SKM-1 (cell line): Measurements from ENCODE around the gene RGS11.
"Not testable (repeated sequence)": the region's sequence is repeated elsewhere in the genome, so short reads cannot be mapped to it uniquely, and the experiment has no call there.

ENCODE experiments used
- DNase-seq: peaks from one replicate; lab custom pipeline; 2025; ENCODE audit not compliant: unreplicated experiment; lab: John Stamatoyannopoulos, UW

Gene RGS11

GRCh38 chr16:280991-281659, 5.4 kb upstream of the RGS11 start:
- DNase-seq = no peak

DNA sequence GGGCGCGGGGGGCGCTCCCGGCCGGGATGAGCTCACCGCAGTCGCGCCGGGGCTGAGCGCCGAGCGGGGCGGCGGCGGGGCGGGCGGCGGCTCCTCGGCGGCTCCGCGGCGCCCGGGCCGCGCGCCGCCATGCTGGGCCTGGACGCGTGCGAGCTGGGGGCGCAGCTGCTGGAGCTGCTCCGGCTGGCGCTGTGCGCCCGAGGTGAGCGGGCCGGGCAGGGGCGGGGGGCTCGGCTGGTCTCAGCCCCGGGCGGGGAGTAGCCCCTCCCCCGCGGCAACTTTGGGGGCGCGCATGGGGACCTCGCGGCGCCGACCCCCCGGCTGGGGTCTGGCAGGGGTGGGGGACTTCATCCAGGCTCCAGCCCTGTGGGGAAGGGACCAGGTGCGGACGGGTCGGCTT, 4.8 kb upstream of the RGS11 start, which contains the start of gene ARHGDIG:
ARHGDIG (plus strand) TSS at position 40 of the 400 bp plus-strand sequence; CDS start at position 130, 90 bp downstream.
- no peak for DNase-seq

GRCh38 chr16:280005-280460, 4.3 kb upstream of the RGS11 start:
- DNase-seq = no peak

DNA sequence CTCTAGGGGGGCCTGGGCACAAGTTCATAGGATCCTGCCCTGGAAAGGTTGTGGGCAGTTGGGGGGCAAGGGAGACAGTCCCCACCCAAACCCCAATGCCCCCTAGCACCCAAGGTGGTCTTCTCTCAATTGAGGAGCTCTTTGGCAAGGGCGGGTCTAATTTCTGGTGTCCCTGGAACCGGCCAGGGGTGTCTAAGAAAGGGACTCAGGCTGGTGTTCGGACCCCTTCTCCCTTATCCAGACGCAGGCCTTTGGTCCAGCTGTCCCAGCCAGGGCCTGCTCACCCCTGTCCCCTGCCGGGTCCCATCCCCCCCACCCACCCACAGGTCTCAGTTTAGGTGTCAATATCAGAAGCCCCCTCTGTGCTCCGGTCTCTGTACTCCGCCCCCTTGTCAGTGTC, 3.8 kb upstream of the RGS11 start:
- no peak for DNase-seq

- no peak for DNase-seq
Observed at GRCh38 chr16:278863-279366, 3.2 kb upstream of the RGS11 start.

GRCh38 chr16:276426-277077, 808 bp upstream of the RGS11 start:
- DNase-seq = no peak

DNA sequence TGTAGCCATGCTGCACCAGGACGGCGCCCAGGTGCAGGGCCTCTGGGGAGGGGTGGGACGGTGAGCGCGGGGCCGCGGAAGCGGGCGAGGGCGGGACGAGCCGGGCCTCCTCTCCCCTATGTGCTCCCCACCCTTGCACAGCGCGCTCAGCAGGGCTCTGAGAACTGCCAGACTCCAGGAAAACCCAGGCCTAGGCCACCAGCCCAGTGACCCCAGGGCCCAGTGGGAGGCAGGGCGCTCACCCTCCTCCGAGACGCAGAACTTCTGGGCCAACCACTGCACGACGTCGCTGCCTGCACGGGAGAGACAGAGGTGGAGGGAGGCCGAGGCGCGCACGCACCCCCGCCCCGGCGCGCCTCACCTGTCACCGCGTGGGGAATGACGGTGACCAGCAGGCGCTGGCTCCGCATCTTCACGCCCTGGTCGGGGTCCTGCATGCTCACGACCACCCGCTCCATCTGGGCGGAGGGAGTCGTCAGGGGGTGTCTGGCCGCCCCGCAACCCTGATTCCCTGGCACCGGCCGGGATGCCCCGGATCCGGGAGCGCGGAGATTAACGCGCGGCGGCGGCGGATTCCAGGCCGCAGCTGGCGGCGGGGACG, 603 bp downstream of the RGS11 start:
- DNase-seq = no peak

DNA sequence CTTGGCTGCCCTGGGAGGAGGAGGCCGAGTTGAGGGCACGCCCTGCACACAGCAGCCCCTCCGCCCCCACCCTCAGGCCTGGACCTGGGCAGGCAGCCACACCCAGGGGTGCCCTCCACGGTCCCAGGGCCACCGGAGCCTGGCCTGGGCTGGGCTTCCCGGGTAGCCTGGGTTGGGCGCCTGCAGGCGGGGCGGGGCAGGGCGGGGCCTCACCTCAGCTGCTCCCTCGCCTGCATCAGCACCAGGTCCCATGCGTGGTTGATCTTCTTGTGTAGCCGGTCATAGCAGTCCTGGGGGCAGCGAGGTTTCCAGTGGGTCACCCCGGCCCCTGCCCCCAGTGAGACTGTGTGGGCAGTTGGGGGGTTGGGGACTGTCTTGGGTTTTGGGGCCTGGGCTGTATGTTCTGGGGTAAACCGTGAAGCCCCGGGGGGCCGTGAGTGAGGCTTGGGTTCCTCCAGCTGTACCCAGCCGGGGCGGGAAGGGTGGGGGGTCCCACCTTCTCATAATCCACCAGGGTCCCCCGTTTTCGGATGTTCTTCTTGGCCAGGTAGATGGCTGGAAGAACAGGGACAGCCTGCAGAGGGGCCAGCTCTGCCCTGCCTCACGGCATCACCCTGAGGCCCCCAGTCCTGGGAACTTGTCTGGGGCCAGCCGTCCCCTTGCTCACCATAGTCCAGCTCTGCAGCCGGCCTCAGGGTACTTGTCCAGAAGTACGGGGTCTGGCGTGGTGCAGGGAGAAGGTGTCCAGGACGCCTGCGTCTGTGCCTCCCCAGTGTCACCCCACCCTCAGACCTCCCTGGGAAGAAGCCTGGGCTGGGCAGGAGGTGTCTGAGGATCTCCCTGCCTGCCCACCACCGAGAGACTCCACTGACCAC, 2.0 kb downstream of the RGS11 start:
- DNase-seq = no peak

- DNase-seq = no peak
Observed at GRCh38 chr16:272633-273546, 2.9 kb downstream of the RGS11 start.

- DNase-seq = no peak
Observed at GRCh38 chr16:270381-271255, 5.1 kb downstream of the RGS11 start.

DNA sequence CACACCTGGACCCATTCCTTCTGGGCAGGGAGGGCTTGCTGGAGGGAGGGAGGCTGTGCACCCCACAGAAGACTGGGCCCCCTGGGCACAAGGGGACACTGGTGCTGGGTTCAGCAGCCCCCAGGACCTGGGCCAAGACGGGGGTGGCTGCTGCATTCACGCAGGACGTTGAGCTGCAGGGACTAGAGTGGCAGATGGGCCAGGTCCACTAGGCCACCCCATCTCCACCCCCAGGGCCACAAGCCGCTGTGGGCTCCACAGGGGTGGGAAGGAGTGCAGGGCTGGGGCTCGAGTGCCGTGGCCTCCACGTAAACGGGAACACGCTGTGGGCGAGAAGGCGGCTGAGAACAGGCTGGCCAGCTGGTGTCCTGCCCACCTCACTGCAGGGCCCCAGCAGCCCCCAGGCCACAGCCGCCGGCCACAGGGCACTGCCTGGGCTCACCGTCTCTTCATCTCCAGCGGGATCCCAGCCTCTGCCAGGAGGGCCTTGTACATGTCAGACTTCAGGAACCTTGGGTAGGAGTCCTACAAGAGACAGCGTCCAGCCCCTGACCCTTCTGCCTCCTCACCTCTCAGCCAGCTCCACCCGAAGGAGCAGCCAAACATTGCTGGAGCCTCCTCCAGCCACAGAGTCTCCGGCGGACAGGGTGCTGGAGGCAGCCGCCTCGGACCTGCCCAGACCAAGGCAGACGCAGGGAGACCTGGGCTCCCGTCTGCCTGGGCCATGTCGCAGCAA, 6.5 kb downstream of the RGS11 start:
- no peak for DNase-seq

DNA sequence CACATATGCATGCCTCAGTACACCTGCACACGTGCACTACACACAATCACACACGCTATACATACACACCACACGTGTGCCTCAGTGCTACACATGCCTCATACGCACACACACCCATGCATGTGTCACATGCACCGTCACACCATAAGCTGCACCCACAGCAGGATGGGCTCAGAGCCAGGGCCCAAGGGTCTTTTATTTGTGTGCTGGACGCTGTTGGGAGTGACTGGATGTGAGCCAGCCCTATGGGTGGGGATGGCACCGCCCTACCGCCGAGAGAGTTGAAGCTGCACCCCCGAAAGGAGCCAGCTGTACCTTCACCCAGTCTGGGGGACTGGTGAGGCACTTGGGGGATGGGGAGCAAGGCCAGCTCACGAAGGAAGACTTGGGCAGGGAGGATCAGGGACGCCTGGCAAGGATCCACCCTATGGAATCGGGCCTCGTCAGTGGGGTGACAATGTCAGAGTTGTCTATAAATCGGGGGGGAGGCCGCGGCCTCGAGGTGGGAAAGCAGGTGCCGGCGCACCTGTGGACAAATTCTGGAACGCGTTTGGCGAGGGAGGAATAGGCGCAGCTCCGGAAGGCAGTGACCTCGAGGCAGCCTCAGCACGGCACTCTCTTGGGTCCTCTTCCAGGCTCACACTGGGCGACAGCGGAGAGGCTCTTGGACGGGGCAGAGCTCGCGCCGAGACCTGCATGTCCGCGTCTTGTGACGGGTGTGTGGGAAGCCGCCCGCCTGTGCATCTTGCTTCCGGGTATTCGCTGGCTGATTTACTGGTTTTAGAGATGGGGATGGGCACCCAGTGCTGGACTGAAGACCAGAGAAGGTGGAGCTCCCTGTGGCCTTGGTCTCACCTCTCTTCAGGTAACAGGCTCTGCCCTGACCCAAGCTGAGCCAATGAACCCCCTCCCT, 7.3 kb downstream of the RGS11 start:
- no peak for DNase-seq

DNA sequence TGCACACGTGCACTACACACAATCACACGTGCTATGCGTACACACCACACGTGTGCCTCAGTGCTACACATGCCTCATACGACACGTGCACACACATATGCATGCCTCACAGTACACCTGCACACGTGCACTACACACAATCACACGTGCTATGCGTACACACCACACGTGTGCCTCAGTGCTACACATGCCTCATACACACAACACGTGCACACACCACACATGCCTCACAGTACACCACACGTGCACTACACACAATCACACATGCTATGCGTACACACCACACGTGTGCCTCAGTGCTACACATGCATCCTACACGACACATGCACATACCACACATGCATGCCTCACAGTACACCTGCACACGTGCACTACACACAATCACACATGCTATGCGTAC, 8.2 kb downstream of the RGS11 start:
- DNase-seq = not testable (repeated sequence)

- DNase-seq = no peak
Observed at GRCh38 chr16:266258-267164, 9.2 kb downstream of the RGS11 start.

DNA sequence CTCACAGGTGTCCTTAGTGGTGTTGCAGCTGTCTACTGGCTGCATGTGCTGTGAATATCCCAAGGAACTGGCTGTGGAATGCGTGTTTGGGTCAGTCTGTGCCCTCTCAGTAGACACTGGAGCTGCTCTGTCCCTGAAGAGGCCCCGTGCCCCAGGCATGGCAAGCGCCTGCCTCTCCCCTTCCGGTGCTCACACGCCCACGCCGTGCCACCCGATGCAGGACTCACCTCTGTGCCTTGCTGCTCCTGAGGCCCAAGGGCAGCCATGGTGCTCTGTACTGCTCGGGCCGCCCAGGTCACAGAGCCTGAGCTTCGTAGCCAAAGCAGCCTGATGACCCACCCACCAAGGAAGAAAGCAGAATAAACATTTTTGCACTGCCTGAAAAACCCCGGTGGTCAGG, 10.0 kb downstream of the RGS11 start:
- no peak for DNase-seq

GRCh38 chr16:265002-265529, 10.7 kb downstream of the RGS11 start:
- DNase-seq = no peak
